KOPT-K1 (cell line): ENCODE measurements around the gene TCF21.
"Not testable (repeated sequence)": the region's sequence is repeated elsewhere in the genome, so short reads cannot be mapped to it uniquely, and the experiment has no call there.

ENCODE experiments used
- H3K27ac ChIP-seq: fragments of 200-600 bp; sonication (generic); 2 replicates; pipeline ENCODE4 v1.5.1; 2016; ENCODE audit warnings: antibody characterized with exemption, mild to moderate bottlenecking, low read depth, low read length; ENCODE audit not compliant: poor library complexity, severe bottlenecking
- H3K36me3 ChIP-seq: fragments of 200-600 bp; sonication (generic); 2 replicates; pipeline ENCODE4 v1.5.1; 2017; ENCODE audit warnings: antibody characterized with exemption, mild to moderate bottlenecking, low read length, moderate library complexity; ENCODE audit not compliant: insufficient read depth
- H3K9me3 ChIP-seq: fragments of 200-600 bp; sonication (generic); 2 replicates; pipeline ENCODE4 v1.5.1; 2017; ENCODE audit warnings: antibody characterized with exemption, low read length, mild to moderate bottlenecking; ENCODE audit not compliant: insufficient read depth, poor library complexity, severe bottlenecking

Gene TCF21

GRCh38 chr6:133894795-133895358 lies 6.0 kb downstream of the TCF21 start:
- Histone ChIP-seq H3K27ac (no peak overlapping the region), H3K36me3 (no peaks in the 10 kb centered on the region), H3K9me3 (no peaks in the 10 kb centered on the region)

GRCh38 chr6:133895573-133896343 lies 6.8 kb downstream of the TCF21 start:
- Histone ChIP-seq H3K27ac (no peak overlapping the region), H3K36me3 (no peaks in the 10 kb centered on the region), H3K9me3 (no peaks in the 10 kb centered on the region)

GRCh38 chr6:133896344-133896721 lies 7.4 kb downstream of the TCF21 start:
- no peak overlapping the region for H3K27ac ChIP-seq
- H3K9me3 ChIP-seq, result no peaks in the 10 kb centered on the region
- no peaks in the 10 kb centered on the region for H3K36me3 ChIP-seq

- H3K36me3 ChIP-seq, result no peaks in the 10 kb centered on the region
- H3K27ac ChIP-seq, result no peak overlapping the region
- H3K9me3 ChIP-seq, result no peaks in the 10 kb centered on the region
These were observed 9.3 kb downstream of the TCF21 start for GRCh38 chr6:133898263-133898662.

- Histone ChIP-seq H3K27ac (no peak overlapping the region), H3K36me3 (no peaks in the 10 kb centered on the region)
These were observed 10.6 kb downstream of the TCF21 start for GRCh38 chr6:133899556-133899955.

GRCh38 chr6:133903855-133904254 lies 14.9 kb downstream of the TCF21 start:
- Histone ChIP-seq H3K9me3 (no peaks in the 10 kb centered on the region), H3K27ac (no peak overlapping the region), H3K36me3 (no peaks in the 10 kb centered on the region)

More at GRCh38 chr6:133899556-133899955, 10.6 kb downstream of the TCF21 start:
- H3K9me3 ChIP-seq, result no peaks in the 10 kb centered on the region

GRCh38 chr6:133906050-133906449 lies 17.1 kb downstream of the TCF21 start:
- Histone ChIP-seq H3K36me3 (no peaks in the 10 kb centered on the region), H3K9me3 (no peaks in the 10 kb centered on the region), H3K27ac (no peak overlapping the region)

- H3K36me3 ChIP-seq, result no peaks in the 10 kb centered on the region
- no peak overlapping the region for H3K27ac ChIP-seq
- H3K9me3 ChIP-seq, result peaks cover 5% of the 10 kb centered on the region
These were observed 27.8 kb downstream of the TCF21 start for GRCh38 chr6:133916650-133917151.

GRCh38 chr6:133917781-133918180 lies 28.9 kb downstream of the TCF21 start:
- H3K27ac ChIP-seq, result no peak overlapping the region
- H3K9me3 ChIP-seq, result peaks cover 5% of the 10 kb centered on the region

GRCh38 chr6:133918208-133918930 lies 29.5 kb downstream of the TCF21 start:
- peaks cover 5% of the 10 kb centered on the region for H3K9me3 ChIP-seq
- no peak overlapping the region for H3K27ac ChIP-seq

More at GRCh38 chr6:133917781-133918180, 28.9 kb downstream of the TCF21 start:
- no peaks in the 10 kb centered on the region for H3K36me3 ChIP-seq

GRCh38 chr6:133919362-133919761 lies 30.4 kb downstream of the TCF21 start:
- Histone ChIP-seq H3K9me3 (no peaks in the 10 kb centered on the region), H3K36me3 (no peaks in the 10 kb centered on the region), H3K27ac (no peak overlapping the region)

More at GRCh38 chr6:133918208-133918930, 29.5 kb downstream of the TCF21 start:
- no peaks in the 10 kb centered on the region for H3K36me3 ChIP-seq

- Histone ChIP-seq H3K36me3 (no peaks in the 10 kb centered on the region), H3K27ac (no peak overlapping the region), H3K9me3 (no peaks in the 10 kb centered on the region)
These were observed 32.4 kb downstream of the TCF21 start for GRCh38 chr6:133921249-133921859.

- Histone ChIP-seq H3K36me3 (no peaks in the 10 kb centered on the region), H3K27ac (no peak overlapping the region), H3K9me3 (no peaks in the 10 kb centered on the region)
These were observed 35.2 kb downstream of the TCF21 start for GRCh38 chr6:133923938-133924593.

GRCh38 chr6:133931221-133931620 lies 42.3 kb downstream of the TCF21 start:
- H3K9me3 ChIP-seq, H3K27ac ChIP-seq: not testable (repeated sequence)

More at GRCh38 chr6:133931221-133931620, 42.3 kb downstream of the TCF21 start:
- H3K36me3 ChIP-seq, result not testable (repeated sequence)
